ENCODE data around the gene PANK4. TPM values are rescaled to one million over a fixed set of nuclear protein-coding genes. Genes with fewer than 3 reads are reported as not detected.

The PANK4 gene
- polyA plus RNA-seq, 2 of the 4 experiments (the other 2 are of a cell fraction), result 8.1 to 13.8 TPM

- Histone ChIP-seq H3K4me1 (no peaks in the 10 kb centered on the region), H3K4me3 (no peak overlapping the region), H3K27ac (no peak overlapping the region), H3K4me2 (no peak overlapping the region), H3K9me3 (no peaks in the 10 kb centered on the region)
- no CpG with 5 or more reads among the region's 30 CpGs for WGBS (ENCODE audit: missing lambda C conversion rate)
- ATAC-seq, result peak in 1 of 2 experiments; percentile 4; a peak in 2 of 6 replicates
- no peak for FAIRE-seq
- TF ChIP-seq MAX (IDR thresholded peaks at IDR 0.05) (no peak), HOXB5 (CRISPR knock-in tag; IDR thresholded peaks at IDR 0.05) (no peak), JUN (IDR thresholded peaks at IDR 0.05) (no peak), MAZ (IDR thresholded peaks at IDR 0.05; ENCODE audit: borderline replicate concordance, low read depth, low read length) (no peak), RNF2 (IDR thresholded peaks at IDR 0.05; ENCODE audit: borderline replicate concordance, low read depth) (no peak), ESRRA (IDR thresholded peaks at IDR 0.05; ENCODE audit: borderline replicate concordance, low read length) (no peak), CEBPB (IDR thresholded peaks at IDR 0.05) (no peak), KDM1A (IDR thresholded peaks at IDR 0.05; ENCODE audit: low read depth) (no peak), CHD2 (IDR thresholded peaks at IDR 0.05; ENCODE audit: low read length, partially characterized antibody) (no peak), ZC3H11A (IDR thresholded peaks at IDR 0.05) (no peak), NR3C1 (IDR thresholded peaks at IDR 0.05) (no peak), FOXS1 (CRISPR knock-in tag; IDR thresholded peaks at IDR 0.05) (no peak)
- TF ChIP-seq, protein P1, sequence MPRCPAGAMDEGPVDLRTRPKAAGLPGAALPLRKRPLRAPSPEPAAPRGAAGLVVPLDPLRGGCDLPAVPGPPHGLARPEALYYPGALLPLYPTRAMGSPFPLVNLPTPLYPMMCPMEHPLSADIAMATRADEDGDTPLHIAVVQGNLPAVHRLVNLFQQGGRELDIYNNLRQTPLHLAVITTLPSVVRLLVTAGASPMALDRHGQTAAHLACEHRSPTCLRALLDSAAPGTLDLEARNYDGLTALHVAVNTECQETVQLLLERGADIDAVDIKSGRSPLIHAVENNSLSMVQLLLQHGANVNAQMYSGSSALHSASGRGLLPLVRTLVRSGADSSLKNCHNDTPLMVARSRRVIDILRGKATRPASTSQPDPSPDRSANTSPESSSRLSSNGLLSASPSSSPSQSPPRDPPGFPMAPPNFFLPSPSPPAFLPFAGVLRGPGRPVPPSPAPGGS (IDR thresholded peaks at IDR 0.05), result no peak
- TF ChIP-seq, protein P2, sequence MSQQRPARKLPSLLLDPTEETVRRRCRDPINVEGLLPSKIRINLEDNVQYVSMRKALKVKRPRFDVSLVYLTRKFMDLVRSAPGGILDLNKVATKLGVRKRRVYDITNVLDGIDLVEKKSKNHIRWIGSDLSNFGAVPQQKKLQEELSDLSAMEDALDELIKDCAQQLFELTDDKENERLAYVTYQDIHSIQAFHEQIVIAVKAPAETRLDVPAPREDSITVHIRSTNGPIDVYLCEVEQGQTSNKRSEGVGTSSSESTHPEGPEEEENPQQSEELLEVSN (IDR thresholded peaks at IDR 0.05; ENCODE audit: borderline replicate concordance, low read depth), result no peak
- TF ChIP-seq, protein P3, sequence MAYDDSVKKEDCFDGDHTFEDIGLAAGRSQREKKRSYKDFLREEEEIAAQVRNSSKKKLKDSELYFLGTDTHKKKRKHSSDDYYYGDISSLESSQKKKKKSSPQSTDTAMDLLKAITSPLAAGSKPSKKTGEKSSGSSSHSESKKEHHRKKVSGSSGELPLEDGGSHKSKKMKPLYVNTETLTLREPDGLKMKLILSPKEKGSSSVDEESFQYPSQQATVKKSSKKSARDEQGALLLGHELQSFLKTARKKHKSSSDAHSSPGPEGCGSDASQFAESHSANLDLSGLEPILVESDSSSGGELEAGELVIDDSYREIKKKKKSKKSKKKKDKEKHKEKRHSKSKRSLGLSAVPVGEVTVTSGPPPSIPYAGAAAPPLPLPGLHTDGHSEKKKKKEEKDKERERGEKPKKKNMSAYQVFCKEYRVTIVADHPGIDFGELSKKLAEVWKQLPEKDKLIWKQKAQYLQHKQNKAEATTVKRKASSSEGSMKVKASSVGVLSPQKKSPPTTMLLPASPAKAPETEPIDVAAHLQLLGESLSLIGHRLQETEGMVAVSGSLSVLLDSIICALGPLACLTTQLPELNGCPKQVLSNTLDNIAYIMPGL (CRISPR knock-in tag; IDR thresholded peaks at IDR 0.05; ENCODE audit: borderline replicate concordance), result no peak
- CTCF ChIA-PET, result no interaction called here
- POLR2A ChIA-PET, result interaction anchor here (1.0 kb wide), 1 partner anchor 12 kb away, joined by 3 read pairs; no protein-coding TSS in a partner anchor
- DNase-seq (ENCODE audit: low read depth in 1 of 2, low spot score in 1 of 2), result no peak
Observed at GRCh38 chr1:2506007-2506860, 20.2 kb downstream of the PANK4 start.

- Histone ChIP-seq H3K27ac (no peak overlapping the region), H3K4me1 (no peaks in the 10 kb centered on the region), H3K4me2 (no peak overlapping the region), H3K9me3 (no peaks in the 10 kb centered on the region), H3K4me3 (no peak overlapping the region)
- DNase-seq (ENCODE audit: low read depth in 1 of 2, low spot score in 1 of 2), result no peak
- POLR2A ChIA-PET, result interaction anchor here (1.0 kb wide), 1 partner anchor 11 kb away, joined by 3 read pairs; no protein-coding TSS in a partner anchor
- peak in 1 of 2 experiments; percentile 13; a peak in 2 of 6 replicates for ATAC-seq
- FAIRE-seq, result no peak
- TF ChIP-seq CBX2 (IDR thresholded peaks at IDR 0.05; ENCODE audit: borderline replicate concordance, low read depth), result no peak
- TF ChIP-seq EP300 (IDR thresholded peaks at IDR 0.05), result no peak
- no peak for TF ChIP-seq HEYL (CRISPR knock-in tag; IDR thresholded peaks at IDR 0.05)
- no peak for TF ChIP-seq ELK1 (IDR thresholded peaks at IDR 0.05; ENCODE audit: low read depth, low read length)
- TF ChIP-seq, protein P1 (IDR thresholded peaks at IDR 0.05), result no peak
- TF ChIP-seq FOXS1 (CRISPR knock-in tag; IDR thresholded peaks at IDR 0.05), result no peak
- TF ChIP-seq PBX3 (IDR thresholded peaks at IDR 0.05), result no peak
- no peak for TF ChIP-seq KDM1A (IDR thresholded peaks at IDR 0.05; ENCODE audit: low read depth)
- TF ChIP-seq, protein P4, sequence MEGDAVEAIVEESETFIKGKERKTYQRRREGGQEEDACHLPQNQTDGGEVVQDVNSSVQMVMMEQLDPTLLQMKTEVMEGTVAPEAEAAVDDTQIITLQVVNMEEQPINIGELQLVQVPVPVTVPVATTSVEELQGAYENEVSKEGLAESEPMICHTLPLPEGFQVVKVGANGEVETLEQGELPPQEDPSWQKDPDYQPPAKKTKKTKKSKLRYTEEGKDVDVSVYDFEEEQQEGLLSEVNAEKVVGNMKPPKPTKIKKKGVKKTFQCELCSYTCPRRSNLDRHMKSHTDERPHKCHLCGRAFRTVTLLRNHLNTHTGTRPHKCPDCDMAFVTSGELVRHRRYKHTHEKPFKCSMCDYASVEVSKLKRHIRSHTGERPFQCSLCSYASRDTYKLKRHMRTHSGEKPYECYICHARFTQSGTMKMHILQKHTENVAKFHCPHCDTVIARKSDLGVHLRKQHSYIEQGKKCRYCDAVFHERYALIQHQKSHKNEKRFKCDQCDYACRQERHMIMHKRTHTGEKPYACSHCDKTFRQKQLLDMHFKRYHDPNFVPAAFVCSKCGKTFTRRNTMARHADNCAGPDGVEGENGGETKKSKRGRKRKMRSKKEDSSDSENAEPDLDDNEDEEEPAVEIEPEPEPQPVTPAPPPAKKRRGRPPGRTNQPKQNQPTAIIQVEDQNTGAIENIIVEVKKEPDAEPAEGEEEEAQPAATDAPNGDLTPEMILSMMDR (IDR thresholded peaks at IDR 0.05), result no peak
- no peak for TF ChIP-seq ZFP36 (IDR thresholded peaks at IDR 0.05; ENCODE audit: borderline replicate concordance, partially characterized antibody)
- no peak for TF ChIP-seq NPAS2 (CRISPR knock-in tag; IDR thresholded peaks at IDR 0.05; ENCODE audit: borderline replicate concordance)
- no peak for TF ChIP-seq PHF8 (IDR thresholded peaks at IDR 0.05; ENCODE audit: borderline replicate concordance, low read depth)
- no peak for TF ChIP-seq FOSB (CRISPR knock-in tag; IDR thresholded peaks at IDR 0.05)
- CTCF ChIA-PET, result no interaction called here
- WGBS (ENCODE audit: missing lambda C conversion rate), result 77% methylated on average over 14 of the region's 21 CpGs
Observed at GRCh38 chr1:2505461-2505994, 20.9 kb downstream of the PANK4 start.

Measured in A549 (cell line).